Measurements from ENCODE around the gene EXOG.

EXOG gene

DNA sequence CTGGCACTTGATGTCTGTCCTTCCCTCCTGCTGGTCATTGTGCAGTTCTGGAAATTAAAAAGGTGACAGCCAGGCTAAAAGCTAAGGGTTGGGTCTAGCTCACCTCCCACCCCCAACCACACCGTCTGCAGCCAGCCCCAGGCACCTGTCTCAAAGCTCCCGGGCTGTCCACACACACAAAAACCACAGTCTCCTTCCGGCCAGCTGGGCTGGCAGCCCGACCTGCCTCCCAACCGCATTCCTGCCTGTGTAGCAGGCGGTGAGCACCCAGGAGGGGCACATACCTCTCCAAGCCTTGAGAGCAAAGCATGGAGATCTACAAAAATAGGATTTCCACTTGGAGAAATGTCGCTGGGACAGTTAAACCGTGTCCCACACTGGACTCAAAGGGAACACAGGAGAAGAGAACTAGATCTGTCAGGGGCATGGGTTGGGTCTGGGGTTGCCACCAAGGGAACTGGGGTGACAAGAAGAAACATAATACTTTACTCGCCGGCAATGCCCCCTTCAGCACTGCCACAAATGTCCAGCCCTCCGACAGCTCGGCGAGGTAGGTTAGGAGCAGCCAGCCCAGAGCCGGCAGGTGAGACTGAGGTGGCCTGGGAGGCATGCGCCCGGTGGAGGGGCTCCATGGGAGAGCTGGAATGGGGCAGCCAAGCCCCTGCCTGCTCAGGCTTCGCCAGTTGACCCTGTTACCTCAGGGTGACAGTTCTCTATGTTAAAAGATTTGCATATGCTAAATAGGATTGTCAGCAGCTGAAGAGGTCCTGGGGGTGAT, 52.2 kb downstream of the EXOG start:
- no peak for DNase-seq

- no peak for DNase-seq
Observed at GRCh38 chr3:38549082-38549481, 52.9 kb downstream of the EXOG start.

GRCh38 chr3:38549486-38549885, 53.3 kb downstream of the EXOG start:
- no peak for DNase-seq

DNA sequence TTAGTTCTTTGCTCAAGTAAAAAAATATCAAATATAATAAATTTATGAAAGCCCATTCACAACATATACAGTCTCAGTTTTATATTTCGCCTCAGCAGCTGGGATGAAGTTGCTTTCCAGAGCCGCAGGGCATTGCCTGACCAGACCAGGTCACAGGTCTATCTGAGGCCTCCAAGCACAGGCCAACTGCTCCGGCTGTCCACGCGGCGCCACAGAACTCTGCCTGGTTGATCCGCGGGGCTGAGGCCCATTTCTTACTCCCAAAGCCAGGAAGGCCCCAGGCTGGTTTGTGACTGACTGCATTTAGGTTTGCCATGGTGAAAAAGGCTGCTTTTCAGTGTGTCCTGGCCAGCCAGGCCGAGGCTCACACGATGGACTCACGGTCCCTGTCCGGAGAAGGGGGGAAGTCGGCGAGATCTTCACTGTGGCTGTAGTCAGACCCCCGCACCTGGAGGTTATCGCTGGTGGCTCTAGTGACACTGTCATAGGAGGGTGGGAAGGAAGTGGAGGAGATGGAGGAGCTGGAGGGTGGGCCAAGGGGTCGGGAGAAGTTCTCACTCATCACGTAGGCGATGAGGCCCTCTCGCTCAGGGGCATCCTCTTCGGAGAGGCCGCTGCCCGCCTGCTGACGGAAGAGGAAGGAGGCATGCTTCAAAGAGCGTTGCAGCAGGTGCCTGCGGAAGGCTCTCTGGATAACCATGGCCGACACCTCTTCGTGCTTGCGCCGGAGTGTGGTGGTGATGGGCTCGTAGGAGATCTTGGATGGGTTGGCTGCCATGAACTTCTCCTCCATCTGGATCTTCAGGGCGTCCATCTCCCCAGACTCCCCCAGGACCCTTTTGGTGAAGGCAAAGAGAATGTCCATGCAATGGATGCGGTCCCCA, 54.1 kb downstream of the EXOG start:
- DNase-seq: no peak

DNA sequence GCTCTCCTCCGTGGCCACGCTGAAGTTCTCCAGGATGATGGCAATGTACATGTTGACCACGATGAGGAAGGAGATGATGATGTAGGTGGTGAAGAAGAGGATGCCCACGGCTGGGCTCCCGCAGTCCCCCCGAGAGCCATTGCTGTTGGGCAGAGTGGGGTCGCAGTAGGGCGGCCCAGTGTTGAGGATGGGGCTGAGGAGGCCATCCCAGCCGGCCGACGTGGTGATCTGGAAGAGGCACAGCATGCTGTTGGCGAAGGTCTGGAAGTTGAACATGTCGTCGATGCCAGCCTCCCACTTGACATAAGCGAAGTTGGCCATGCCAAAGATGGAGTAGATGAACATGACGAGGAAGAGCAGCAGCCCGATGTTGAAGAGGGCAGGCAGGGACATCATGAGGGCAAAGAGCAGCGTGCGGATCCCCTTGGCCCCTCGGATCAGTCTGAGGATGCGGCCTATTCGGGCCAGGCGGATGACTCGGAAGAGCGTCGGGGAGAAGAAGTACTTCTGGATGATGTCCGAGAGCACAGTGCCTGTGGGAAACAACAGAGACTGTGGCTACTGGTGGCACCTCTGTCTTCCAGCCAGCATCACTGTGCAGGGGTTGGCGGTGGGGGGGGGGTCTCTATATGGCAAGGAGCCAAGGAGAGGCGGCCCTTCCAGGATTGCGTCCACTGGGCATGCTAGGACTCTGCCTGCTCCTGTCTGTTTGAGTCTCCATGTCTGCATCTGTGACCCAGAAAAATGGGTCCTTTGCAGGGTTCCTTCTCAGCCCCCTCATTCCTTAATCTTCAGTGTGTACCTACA, 55.1 kb downstream of the EXOG start:
- no peak for DNase-seq

DNA sequence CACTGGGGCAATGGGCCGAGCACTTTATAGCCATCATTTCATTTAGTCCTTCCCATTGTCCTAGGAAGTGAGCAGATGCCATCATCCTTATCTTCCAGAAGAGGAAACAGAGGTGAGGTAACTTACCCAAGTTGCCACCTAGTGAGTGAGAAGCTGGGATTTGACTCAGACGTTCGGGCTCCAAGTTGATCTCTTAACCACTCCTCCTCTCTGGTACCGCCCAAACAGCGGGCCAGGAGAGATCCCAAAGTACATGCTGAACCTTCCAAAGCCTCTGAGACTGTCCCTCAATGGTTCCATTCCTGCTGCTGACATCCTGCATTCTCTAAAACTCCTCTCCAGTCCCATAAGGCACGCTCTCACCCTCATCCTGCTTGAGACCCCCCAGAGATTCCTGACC, 56.2 kb downstream of the EXOG start:
- DNase-seq: no peak

DNA sequence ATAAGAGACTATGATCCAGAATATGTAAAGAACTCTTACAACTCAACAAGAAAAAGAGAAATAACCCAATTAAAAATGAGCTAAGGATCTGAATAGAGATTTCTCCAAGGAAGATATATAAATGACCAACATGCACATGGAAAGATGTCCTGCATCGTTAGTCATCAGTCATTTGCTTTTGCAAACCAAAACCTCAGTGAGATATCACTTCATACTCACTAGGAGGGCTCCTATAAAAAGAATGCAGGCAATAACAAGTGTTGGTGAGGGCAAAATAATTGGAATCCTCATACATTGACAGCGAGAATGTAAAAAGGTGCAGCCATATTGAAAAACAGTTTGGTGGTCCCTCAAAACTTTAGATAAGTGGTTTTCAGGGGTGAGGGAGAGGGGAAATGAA, 56.9 kb downstream of the EXOG start:
- DNase-seq: no peak

GRCh38 chr3:38554127-38554827, 58.1 kb downstream of the EXOG start:
- DNase-seq: no peak

- no peak for DNase-seq
Observed at GRCh38 chr3:38555149-38555840, 59.2 kb downstream of the EXOG start.

- DNase-seq: no peak
Observed at GRCh38 chr3:38555926-38556325, 59.8 kb downstream of the EXOG start.

DNA sequence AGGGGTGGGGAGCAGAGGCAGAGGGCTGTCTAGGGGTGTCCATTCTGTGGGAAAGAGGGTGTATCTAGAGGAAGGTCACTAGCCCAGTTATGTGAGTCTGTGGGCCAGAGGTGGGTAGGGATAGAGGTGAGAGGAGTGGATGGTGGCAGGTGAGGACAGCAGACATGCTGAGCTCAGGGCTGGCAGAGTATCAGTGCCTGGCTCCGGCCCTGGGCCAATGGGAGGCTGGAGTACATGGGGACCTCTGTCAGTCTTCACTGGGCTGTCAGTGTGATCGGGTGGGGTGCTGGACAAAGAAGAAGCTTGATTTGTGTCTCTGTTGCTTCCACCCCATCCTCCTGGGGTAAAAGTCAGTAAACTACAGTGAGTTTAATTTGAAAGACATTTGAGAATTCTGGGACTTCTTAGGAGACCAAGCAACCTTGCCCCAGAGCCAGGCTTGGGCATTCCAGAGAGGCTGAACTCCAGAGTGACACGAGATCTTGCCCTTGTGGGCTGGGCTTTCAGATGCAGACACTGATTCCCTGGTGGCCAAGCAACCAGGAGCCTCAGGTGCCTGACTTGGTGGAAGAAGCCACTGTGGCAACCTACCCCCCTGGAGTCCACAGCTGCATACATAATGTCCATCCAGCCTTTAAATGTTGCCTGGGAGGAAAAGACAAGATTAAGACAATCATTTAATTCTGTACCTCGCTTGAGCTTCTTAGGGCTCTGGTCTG, 60.7 kb downstream of the EXOG start:
- DNase-seq: no peak

DNA sequence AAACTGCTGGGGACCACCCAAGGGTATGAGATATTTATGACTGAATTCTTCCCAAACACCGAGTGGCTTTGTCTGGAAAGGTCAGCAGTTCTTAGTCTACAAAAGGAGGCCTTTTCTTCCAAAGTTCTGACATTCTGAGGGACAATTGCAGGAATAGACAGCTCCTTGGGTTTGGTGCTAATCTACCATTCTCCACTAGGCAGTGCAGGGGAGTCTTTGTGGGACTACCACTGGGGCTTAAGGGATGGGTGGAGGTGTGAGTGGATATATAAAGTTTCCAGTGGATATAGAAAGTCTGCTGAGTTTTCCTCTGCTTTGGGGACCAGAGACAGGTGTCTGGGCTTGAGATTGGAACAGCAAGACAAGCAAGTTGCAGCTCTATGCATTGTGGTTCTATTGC, 62.7 kb downstream of the EXOG start:
- no peak for DNase-seq

DNA sequence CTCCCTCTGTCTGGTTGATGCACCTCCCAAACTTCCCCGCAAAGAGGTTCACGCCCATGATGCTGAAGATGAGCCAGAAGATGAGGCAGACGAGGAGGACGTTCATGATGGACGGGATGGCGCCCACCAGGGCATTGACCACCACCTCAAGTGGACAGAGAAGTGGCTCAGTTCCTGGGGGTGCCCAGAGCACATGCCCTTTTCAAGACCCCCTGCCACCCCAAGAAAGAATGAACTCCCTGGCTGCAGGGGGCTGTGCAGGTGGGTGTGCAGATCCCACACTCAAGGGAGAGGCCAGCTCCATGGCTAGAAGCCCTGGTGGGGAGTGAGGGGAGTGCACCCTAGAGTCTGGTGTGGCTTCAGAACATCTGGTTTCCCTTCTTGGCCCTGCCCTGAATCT, 64.1 kb downstream of the EXOG start:
- DNase-seq: no peak

DNA sequence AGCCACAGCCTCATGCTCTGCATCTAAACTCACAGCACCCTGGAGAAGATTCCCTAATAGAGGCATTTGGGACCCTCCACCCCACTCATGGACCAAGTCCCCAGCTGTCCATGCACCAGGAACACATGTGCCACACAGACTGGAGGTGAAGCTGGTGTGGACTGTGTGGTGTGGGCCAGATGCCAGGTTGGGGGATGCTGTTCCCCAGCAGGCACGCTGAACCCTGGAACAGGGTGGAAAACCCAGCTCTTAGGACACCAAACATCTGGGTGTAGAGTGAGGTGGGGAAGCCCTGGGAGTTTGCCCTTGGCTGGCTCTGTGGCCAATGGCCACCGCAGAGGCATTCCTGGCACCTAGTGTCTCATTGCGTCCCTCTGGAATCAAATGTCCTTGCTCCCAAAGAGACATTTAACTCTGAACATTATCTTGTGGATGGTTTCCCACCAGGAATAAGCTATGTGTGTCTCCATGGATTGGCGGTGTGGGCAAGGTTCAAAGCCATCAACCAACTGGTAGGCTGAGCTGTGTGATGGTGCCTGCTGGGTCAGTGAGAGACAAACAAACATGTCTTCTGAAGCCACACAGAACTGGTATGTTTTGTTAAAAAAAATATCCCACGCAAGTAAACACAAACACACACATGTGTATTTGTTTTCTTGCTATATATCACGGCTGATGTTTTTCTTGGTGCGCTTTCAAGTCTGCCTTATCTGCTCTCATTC, 65.0 kb downstream of the EXOG start:
- DNase-seq: no peak

- DNase-seq: no peak
Observed at GRCh38 chr3:38561746-38562466, 65.8 kb downstream of the EXOG start.

- no peak for DNase-seq
Observed at GRCh38 chr3:38562467-38562925, 66.4 kb downstream of the EXOG start.

DNA sequence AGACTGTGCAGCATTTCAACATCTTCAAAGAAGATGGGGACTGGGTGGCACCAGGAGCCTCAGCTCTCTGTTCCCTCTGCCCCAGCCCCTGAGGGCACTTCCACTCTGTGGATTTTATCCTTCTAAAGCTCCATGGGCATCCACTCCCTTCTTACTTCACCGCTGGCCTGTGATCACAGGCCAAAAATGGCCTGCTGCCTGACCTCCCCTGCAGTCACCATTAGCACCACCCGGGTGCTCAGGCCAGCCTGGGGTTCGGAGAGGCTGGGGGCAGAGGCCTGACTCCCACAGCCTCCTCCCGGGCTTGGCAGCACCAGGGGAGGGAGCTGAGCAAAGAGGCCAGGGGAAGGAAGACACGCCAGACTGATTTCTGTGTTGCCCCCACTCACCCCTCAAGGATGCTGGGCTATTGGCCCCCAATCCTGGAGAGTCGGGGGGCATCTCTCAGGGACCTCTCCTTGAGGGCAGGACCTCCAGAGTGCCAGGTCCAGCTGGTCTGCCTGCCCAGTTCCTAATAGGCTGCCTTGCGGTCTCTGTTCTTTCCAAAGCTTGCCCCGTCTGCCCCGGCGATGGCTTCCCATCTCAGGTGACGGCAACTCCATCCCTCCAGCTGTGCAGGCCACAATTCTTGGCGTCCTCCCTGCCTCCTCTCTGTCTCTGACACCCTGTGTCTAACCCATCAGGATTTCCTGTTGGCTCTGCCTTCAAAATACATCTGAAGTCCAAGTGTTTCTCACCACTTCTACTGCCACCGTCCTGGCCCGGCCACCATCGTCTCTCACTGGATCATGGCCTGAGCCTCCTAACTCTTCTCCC, 67.1 kb downstream of the EXOG start:
- DNase-seq: no peak

DNA sequence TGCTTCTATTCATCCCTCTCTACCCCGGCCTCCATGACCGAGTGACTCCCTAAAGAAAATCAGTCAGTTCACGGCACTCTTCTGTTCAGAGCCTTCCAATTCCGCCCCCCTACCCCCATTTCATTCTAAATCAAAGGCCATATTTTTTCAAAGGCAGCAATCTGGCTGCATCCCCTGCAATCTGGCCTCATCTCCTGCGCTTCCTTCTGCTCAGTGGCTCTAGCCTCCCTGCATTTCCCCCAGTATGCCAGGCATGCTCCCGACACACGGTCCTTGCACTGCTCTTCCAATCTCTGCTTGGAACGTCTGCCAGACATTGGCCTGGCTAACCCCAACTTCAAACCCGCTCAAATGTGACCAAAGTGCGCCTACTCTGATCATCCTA, 67.7 kb downstream of the EXOG start:
- DNase-seq: no peak
